Measurements from ENCODE around the gene NODAL. TPM values are rescaled to one million over a fixed set of nuclear protein-coding genes. Genes with fewer than 3 reads are reported as not detected.

The NODAL gene
- total RNA-seq, 1 experiment from 2014 or later = not detected

DNA sequence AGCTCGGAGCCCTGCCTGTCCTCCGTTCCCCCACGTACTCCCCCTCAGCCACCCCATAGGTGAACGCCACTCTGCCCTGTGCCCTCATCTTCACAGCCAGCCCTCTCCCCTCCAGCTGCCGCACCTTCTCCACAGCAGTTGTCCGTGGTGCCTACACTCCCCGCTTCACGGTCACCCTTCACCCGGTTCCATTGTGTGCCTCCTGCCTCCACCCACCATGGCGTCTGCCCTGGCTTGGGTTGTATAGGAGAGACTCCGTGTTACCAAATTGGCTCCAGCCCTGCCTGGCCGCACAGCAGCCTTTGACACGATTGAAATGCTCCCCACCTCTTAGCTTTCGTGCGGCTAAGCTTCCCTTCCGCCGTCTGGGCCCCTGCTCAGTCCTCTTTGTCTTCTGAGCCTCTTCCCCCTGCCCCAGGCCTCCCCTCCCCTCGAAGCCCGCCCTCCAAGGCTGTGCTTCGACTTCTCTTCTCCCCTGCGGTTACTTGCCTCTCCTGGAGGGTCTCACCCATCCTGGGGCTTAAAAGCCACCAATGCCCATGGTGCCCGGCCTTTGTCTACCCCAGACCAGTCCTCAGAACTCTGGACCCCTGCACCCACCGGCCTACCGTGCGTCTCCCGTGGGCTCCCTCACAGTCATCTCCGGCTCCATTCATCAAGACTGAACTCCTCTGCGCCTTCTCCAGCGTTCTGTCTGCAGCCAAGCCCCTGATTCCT lies 18.5 kb upstream of the NODAL start:
- no TSS peak for BruUV-seq (replicated peaks)
- H3K4me2 ChIP-seq (ENCODE audit: low read length) = no peak overlapping the region
- H3K4me3 ChIP-seq (ENCODE audit: low read length) = no peak overlapping the region
- DNase-seq (no peak), ATAC-seq (no peak)
- no peaks in the 10 kb centered on the region for H3K79me2 ChIP-seq (ENCODE audit: low read length)
- H3K36me3 ChIP-seq (ENCODE audit: low read depth, low read length) = no peaks in the 10 kb centered on the region
- H3K9me3 ChIP-seq (ENCODE audit: low read length) = no peaks in the 10 kb centered on the region
- H2AFZ ChIP-seq (ENCODE audit: low read length) = no peak overlapping the region
- POLR2A ChIA-PET (ENCODE audit: unreplicated experiment) = no interaction called here
- H3K27me3 ChIP-seq (ENCODE audit: low read length) = no peaks in the 10 kb centered on the region
- TF ChIP-seq CTCF (conservative IDR thresholded peaks at IDR 0.05; ENCODE audit: low read depth, low read length) (no peak), EZH2 (IDR thresholded peaks at IDR 0.05; ENCODE audit: low read length, unreplicated experiment) (no peak), EZH2phosphoT487 (IDR thresholded peaks at IDR 0.05; ENCODE audit: borderline replicate concordance, low read length) (no peak)
- no peaks in the 10 kb centered on the region for H4K20me1 ChIP-seq (ENCODE audit: low read length)
- no peaks in the 10 kb centered on the region for H3K9me2 ChIP-seq (replicated peaks; ENCODE audit: low read length)
- no peak overlapping the region for H3K27ac ChIP-seq (ENCODE audit: low read length)
- H3F3A ChIP-seq (ENCODE audit: low read length, unreplicated experiment) = no peaks in the 10 kb centered on the region
- H3K4me1 ChIP-seq (ENCODE audit: insufficient read depth, low read length) = peaks cover 27% of the 10 kb centered on the region
- H3K9ac ChIP-seq (ENCODE audit: low read length) = no peak overlapping the region
- intact Hi-C loops (cut with micrococcal nuclease) = no loop called here
- CTCF ChIA-PET = interaction anchor here (2.8 kb wide), 1 partner anchor 83 kb away, joined by 14 read pairs; no protein-coding TSS in a partner anchor

DNA sequence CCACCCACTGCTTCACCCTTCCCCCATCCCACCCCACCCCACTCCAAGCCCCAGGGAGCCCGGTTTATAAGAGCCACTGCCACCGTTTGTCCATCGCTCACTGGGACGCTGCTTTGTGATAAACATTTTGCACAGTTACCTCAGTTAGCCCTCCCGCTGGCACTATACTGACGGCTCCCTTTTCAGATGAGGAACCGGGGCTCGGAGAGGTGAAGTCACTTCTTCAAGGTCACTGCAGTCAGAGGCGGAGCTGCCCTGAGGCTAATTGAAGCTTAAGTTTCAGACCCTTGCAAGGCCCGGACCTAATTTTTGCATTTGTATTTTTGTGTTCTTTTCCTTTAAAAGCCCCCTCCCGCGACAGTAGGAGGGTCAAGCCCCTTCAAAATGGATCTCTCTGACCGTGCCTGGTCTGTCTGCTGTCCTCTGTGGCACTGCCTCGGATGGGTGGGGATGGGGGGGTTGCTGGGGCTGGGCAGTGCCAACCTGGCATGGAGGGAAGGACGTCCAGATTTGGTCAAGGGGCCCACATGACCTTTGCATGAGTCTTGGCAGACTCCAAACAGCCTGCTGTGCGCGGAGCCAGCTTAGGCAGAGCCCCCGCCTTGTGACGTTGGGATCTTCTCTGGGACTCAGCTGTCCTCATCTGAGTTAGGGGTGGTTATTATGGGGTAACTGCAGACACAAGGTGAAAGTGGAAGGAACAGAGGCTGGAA lies 17.7 kb upstream of the NODAL start:
- POLR2A ChIA-PET (ENCODE audit: unreplicated experiment) = no interaction called here
- TF ChIP-seq EZH2phosphoT487 (IDR thresholded peaks at IDR 0.05; ENCODE audit: borderline replicate concordance, low read length) (no peak), EZH2 (IDR thresholded peaks at IDR 0.05; ENCODE audit: low read length, unreplicated experiment) (no peak), CTCF (conservative IDR thresholded peaks at IDR 0.05; ENCODE audit: low read depth, low read length) (no peak)
- Histone ChIP-seq H3K9me3 (ENCODE audit: low read length) (no peaks in the 10 kb centered on the region), H3K4me2 (ENCODE audit: low read length) (no peak overlapping the region), H3K27ac (ENCODE audit: low read length) (no peak overlapping the region), H3K79me2 (ENCODE audit: low read length) (no peaks in the 10 kb centered on the region), H3K9ac (ENCODE audit: low read length) (no peak overlapping the region), H3K9me2 (replicated peaks; ENCODE audit: low read length) (no peaks in the 10 kb centered on the region), H3K27me3 (ENCODE audit: low read length) (no peaks in the 10 kb centered on the region), H3K4me3 (ENCODE audit: low read length) (no peak overlapping the region), H3K4me1 (ENCODE audit: insufficient read depth, low read length) (peaks cover 27% of the 10 kb centered on the region), H4K20me1 (ENCODE audit: low read length) (no peaks in the 10 kb centered on the region), H3K36me3 (ENCODE audit: low read depth, low read length) (no peaks in the 10 kb centered on the region), H3F3A (ENCODE audit: low read length, unreplicated experiment) (no peaks in the 10 kb centered on the region), H2AFZ (ENCODE audit: low read length) (no peak overlapping the region)
- DNase-seq (no peak), ATAC-seq (no peak)
- CTCF ChIA-PET = no interaction called here
- intact Hi-C loops (cut with micrococcal nuclease) = no loop called here
- no TSS peak for BruUV-seq (replicated peaks)
